A549 (cell line): ENCODE results near the gene CEBPZ.

ENCODE experiments used
- CEBPB ChIP-seq, 2 experiments: fragments of >200 bp in 1 of 2; sonication (Bioruptor Twin) in 1 of 2; formaldehyde crosslinking in 1 of 2; IDR thresholded peaks; 2 replicates each; pipeline ENCODE4 v1.6.1; 2012 to 2016
- EP300 ChIP-seq, 2 experiments: fragments of >200 bp; sonication (Bioruptor Twin); formaldehyde crosslinking; IDR thresholded peaks; 2 replicates in 1 of 2; 3 replicates in 1 of 2; pipeline ENCODE4 v1.6.1; 2016 to 2017
- GATA3 ChIP-seq: IDR thresholded peaks from 2 replicates; pipeline ENCODE4 v1.6.1; 2012; ENCODE audit warnings: borderline replicate concordance
- PHF8 ChIP-seq: fragments of 200-600 bp; sonication (generic); IDR thresholded peaks from 2 replicates; pipeline ENCODE4 v1.6.1; 2016; ENCODE audit warnings: low read depth, mild to moderate bottlenecking, antibody characterized with exemption, moderate library complexity, borderline replicate concordance
- POLR2A ChIP-seq: IDR thresholded peaks from 2 replicates; pipeline ENCODE4 v1.6.1; 2012; ENCODE audit warnings: mild to moderate bottlenecking, low read length
- RARB ChIP-seq: fragments of 250-450 bp; sonication (Bioruptor Pico); IDR thresholded peaks from 2 replicates; pipeline ENCODE4 v1.8.0; 2021; ENCODE audit warnings: mild to moderate bottlenecking, moderate library complexity
- RCOR1 ChIP-seq: fragments of 150-350 bp; IDR thresholded peaks from 2 replicates; pipeline ENCODE4 v1.6.1; 2014; ENCODE audit warnings: antibody characterized with exemption, low read length, low read depth
- RFX5 ChIP-seq: fragments of 450-650 bp; IDR thresholded peaks from 2 replicates; pipeline ENCODE4 v1.7.1; 2014; ENCODE audit warnings: antibody characterized with exemption, mild to moderate bottlenecking, moderate library complexity
- SREBF2 ChIP-seq: fragments of 450-650 bp; IDR thresholded peaks from 2 replicates; pipeline ENCODE4 v1.6.1; 2014; ENCODE audit warnings: mild to moderate bottlenecking, moderate library complexity
- TF ChIP-seq, protein P1 (sequence below): fragments of >200 bp; sonication (Bioruptor Twin); formaldehyde crosslinking; IDR thresholded peaks from 3 replicates; pipeline ENCODE4 v1.5.1; 2016
- TF ChIP-seq, protein P2 (sequence below): IDR thresholded peaks from 2 replicates; pipeline ENCODE4 v1.6.1; 2012
- TF ChIP-seq, protein P3 (sequence below): fragments of 450-650 bp; IDR thresholded peaks from 2 replicates; pipeline ENCODE4 v1.6.1; 2014; ENCODE audit warnings: antibody characterized with exemption
- TF ChIP-seq, protein P4 (sequence below): fragments of >200 bp; sonication (Bioruptor Twin); formaldehyde crosslinking; IDR thresholded peaks from 3 replicates; pipeline ENCODE4 v1.6.1; 2016

DNA sequence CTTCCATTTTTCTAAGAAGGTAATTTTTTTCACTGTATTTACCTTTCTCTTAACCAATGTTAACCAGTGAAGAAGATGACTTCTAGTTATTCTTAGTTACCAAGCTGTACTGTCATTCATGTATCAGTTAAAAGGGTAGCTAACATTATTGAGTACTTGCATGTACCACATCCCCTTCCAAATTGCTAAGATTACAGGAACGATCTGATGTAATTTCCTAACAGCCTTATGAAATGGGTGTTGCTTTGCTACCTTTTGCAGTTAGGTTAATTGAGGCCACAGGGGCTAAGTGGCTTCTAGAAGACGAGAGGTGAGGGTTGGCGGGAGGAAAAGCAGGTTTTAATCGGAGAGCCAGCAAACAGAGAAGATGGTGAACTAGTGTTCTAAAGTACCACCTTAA lies 41.1 kb downstream of the CEBPZ start:
- no peak for TF ChIP-seq RCOR1
- TF ChIP-seq, protein P1, sequence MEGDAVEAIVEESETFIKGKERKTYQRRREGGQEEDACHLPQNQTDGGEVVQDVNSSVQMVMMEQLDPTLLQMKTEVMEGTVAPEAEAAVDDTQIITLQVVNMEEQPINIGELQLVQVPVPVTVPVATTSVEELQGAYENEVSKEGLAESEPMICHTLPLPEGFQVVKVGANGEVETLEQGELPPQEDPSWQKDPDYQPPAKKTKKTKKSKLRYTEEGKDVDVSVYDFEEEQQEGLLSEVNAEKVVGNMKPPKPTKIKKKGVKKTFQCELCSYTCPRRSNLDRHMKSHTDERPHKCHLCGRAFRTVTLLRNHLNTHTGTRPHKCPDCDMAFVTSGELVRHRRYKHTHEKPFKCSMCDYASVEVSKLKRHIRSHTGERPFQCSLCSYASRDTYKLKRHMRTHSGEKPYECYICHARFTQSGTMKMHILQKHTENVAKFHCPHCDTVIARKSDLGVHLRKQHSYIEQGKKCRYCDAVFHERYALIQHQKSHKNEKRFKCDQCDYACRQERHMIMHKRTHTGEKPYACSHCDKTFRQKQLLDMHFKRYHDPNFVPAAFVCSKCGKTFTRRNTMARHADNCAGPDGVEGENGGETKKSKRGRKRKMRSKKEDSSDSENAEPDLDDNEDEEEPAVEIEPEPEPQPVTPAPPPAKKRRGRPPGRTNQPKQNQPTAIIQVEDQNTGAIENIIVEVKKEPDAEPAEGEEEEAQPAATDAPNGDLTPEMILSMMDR = no peak
- TF ChIP-seq CEBPB (IDR thresholded peaks at IDR 0.05) = no peak
- no peak for TF ChIP-seq PHF8
- TF ChIP-seq, protein P2, sequence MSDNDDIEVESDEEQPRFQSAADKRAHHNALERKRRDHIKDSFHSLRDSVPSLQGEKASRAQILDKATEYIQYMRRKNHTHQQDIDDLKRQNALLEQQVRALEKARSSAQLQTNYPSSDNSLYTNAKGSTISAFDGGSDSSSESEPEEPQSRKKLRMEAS = no peak
- no peak for TF ChIP-seq POLR2A
- no peak for TF ChIP-seq RFX5
- TF ChIP-seq, protein P3, sequence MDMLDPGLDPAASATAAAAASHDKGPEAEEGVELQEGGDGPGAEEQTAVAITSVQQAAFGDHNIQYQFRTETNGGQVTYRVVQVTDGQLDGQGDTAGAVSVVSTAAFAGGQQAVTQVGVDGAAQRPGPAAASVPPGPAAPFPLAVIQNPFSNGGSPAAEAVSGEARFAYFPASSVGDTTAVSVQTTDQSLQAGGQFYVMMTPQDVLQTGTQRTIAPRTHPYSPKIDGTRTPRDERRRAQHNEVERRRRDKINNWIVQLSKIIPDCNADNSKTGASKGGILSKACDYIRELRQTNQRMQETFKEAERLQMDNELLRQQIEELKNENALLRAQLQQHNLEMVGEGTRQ = no peak
- TF ChIP-seq EP300 (IDR thresholded peaks at IDR 0.05) = no peak
- TF ChIP-seq GATA3 = no peak
- TF ChIP-seq, protein P4, sequence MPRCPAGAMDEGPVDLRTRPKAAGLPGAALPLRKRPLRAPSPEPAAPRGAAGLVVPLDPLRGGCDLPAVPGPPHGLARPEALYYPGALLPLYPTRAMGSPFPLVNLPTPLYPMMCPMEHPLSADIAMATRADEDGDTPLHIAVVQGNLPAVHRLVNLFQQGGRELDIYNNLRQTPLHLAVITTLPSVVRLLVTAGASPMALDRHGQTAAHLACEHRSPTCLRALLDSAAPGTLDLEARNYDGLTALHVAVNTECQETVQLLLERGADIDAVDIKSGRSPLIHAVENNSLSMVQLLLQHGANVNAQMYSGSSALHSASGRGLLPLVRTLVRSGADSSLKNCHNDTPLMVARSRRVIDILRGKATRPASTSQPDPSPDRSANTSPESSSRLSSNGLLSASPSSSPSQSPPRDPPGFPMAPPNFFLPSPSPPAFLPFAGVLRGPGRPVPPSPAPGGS = no peak
- TF ChIP-seq SREBF2 = no peak
- TF ChIP-seq RARB (CRISPR knock-in tag) = no peak
